ENCODE data around the gene GAP43. TPM values are rescaled to one million over a fixed set of nuclear protein-coding genes. Genes with fewer than 3 reads are reported as not detected.

Gene GAP43
- total and polyA plus RNA-seq, 7 experiments from 2014 or later, result not detected

- H3K4me1 Mint-ChIP-seq, result peaks cover 0 to 6% (median 2%) of the 10 kb centered on the region in 7 donors
- intact Hi-C loops (cut with micrococcal nuclease), result no loop called here
- H3K27ac ChIP-seq (ENCODE audit: low read depth, low read length), result no peak overlapping the region
- H3K4me3 Mint-ChIP-seq, result no peak overlapping the region
- no peak overlapping the region for H3K4me3 ChIP-seq (ENCODE audit: low read length)
- no peaks in the 10 kb centered on the region for H3K36me3 Mint-ChIP-seq
- no peaks in the 10 kb centered on the region for H3K36me3 ChIP-seq (ENCODE audit: control insufficient read depth in 2 of 3, insufficient read depth in 3 of 3, low read length in 3 of 3)
- CTCF ChIA-PET, result no interaction called here
- peaks cover 0 to 23% (median 0%) of the 10 kb centered on the region in 5 donors for H3K27me3 Mint-ChIP-seq
- no peaks in the 10 kb centered on the region for H3K4me1 ChIP-seq (ENCODE audit: control insufficient read depth in 2 of 2, insufficient read depth in 2 of 2, low read length in 2 of 2)
- no peaks in the 10 kb centered on the region for H3K9me3 ChIP-seq (ENCODE audit: control insufficient read depth in 2 of 3, low read length in 3 of 3)
- POLR2A ChIA-PET, result no interaction called here
- H3K9me3 Mint-ChIP-seq, result no peaks in the 10 kb centered on the region
- no peak overlapping the region for H3K27ac Mint-ChIP-seq
- DNase-seq, result no peak
- H3K27me3 ChIP-seq (ENCODE audit: control insufficient read depth in 2 of 2, insufficient read depth in 2 of 2, low read length in 2 of 2), result no peaks in the 10 kb centered on the region
- ATAC-seq, result no peak
Observed at GRCh38 chr3:115667738-115668065, 44.4 kb downstream of the GAP43 start.

DNA sequence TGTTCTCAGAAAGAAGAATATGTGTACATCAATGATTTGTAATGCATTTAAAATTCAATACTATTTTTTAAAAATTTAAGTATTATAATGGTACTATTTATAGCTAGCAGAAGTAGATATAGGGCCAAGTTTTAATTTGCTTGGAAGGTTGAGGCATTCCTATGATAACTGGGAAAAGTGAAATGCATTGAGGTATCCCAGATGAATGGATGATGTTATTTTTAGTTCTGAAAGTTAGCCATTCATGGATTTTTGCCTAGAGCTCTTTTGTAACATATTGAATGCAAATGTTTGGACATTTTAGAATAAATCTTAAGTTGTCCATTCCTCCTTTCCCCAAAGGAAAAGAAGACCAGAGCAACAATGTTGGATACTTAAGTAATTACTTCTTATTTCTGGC, 47.6 kb downstream of the GAP43 start:
- no peak for ATAC-seq
- Mint-ChIP-seq H3K27me3 (peaks cover 3 to 33% (median 17%) of the 10 kb centered on the region in 5 donors), H3K27ac (no peak overlapping the region), H3K4me1 (peaks cover 0 to 6% (median 0%) of the 10 kb centered on the region in 7 donors), H3K4me3 (no peak overlapping the region), H3K9me3 (no peaks in the 10 kb centered on the region), H3K36me3 (no peaks in the 10 kb centered on the region)
- Histone ChIP-seq H3K27me3 (ENCODE audit: control insufficient read depth in 2 of 2, insufficient read depth in 2 of 2, low read length in 2 of 2) (no peaks in the 10 kb centered on the region), H3K27ac (ENCODE audit: low read depth, low read length) (no peak overlapping the region), H3K36me3 (ENCODE audit: control insufficient read depth in 2 of 3, insufficient read depth in 3 of 3, low read length in 3 of 3) (no peaks in the 10 kb centered on the region), H3K4me3 (ENCODE audit: low read length) (no peak overlapping the region), H3K9me3 (ENCODE audit: control insufficient read depth in 2 of 3, low read length in 3 of 3) (no peaks in the 10 kb centered on the region), H3K4me1 (ENCODE audit: control insufficient read depth in 2 of 2, insufficient read depth in 2 of 2, low read length in 2 of 2) (no peaks in the 10 kb centered on the region)
- POLR2A ChIA-PET, result no interaction called here
- DNase-seq, result no peak
- intact Hi-C loops (cut with micrococcal nuclease), result no loop called here
- CTCF ChIA-PET, result interaction anchor here (0.6 kb wide), 1 partner anchor 11 kb away, joined by 3 read pairs; no protein-coding TSS in a partner anchor

DNA sequence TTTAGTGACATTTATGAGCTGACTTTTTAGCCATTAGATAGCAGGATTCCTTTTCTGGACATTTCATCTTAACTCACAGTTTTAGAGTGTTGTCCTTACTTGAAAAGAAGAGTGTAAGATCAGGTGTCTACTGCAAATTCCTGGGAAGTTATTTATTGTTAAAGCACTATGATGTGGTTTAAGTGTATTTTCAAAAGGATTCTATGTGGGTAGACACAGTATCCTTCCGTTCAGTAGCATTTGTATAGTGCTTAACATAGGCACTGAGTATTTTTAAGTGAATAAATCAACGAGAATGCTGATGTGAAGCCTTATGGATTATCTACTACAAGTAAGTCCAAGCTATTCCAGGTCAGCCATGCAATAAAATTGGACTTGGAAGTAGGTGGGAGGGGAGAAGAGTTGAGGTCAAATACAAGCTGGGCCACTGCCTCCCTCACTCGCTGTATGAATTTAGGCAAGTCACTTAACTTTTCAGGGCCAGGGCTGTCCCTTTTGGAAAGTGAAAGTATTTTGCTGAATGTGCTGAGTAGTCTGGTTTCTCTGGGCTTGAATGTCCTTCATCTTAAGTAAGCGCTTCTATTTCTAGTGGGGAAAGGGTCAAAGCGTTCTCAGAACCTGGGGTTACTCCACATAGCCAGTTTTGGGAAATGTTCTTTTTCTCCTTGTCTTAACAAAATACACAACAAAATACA, 48.6 kb downstream of the GAP43 start:
- ChIA-PET CTCF (no interaction called here), POLR2A (no interaction called here)
- Mint-ChIP-seq H3K9me3 (no peaks in the 10 kb centered on the region), H3K27ac (no peak overlapping the region), H3K27me3 (peaks cover 10 to 34% (median 22%) of the 10 kb centered on the region in 5 donors), H3K4me1 (peaks cover 0 to 6% (median 0%) of the 10 kb centered on the region in 7 donors), H3K4me3 (no peak overlapping the region), H3K36me3 (no peaks in the 10 kb centered on the region)
- no peaks in the 10 kb centered on the region for H3K9me3 ChIP-seq (ENCODE audit: control insufficient read depth in 2 of 3, low read length in 3 of 3)
- H3K4me1 ChIP-seq (ENCODE audit: control insufficient read depth in 2 of 2, insufficient read depth in 2 of 2, low read length in 2 of 2), result no peaks in the 10 kb centered on the region
- no peak for ATAC-seq
- no peak overlapping the region for H3K27ac ChIP-seq (ENCODE audit: low read depth, low read length)
- DNase-seq, result no peak
- intact Hi-C loops (cut with micrococcal nuclease), result no loop called here
- no peak overlapping the region for H3K4me3 ChIP-seq (ENCODE audit: low read length)
- no peaks in the 10 kb centered on the region for H3K27me3 ChIP-seq (ENCODE audit: control insufficient read depth in 2 of 2, insufficient read depth in 2 of 2, low read length in 2 of 2)
- H3K36me3 ChIP-seq (ENCODE audit: control insufficient read depth in 2 of 3, insufficient read depth in 3 of 3, low read length in 3 of 3), result no peaks in the 10 kb centered on the region

DNA sequence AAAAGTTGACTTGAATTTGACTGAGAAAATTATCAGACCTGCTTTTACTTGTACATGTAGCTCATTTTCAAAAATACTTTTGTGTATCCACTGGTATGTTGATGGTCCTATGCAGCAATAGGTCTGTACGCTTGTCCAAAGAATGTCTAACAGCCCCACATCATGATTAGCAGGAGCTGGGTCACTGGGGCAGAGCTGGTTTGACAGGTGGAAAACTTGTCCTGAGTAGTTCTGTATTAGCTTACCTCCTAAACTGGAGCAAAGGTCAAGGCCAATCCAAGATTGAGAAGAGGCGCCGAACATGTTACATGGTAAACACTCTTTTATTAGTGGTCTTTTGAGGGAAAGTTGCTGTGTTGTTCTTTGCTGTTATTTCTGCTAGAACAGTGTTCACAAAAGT, 50.6 kb downstream of the GAP43 start:
- no peaks in the 10 kb centered on the region for H3K36me3 Mint-ChIP-seq
- no peak overlapping the region for H3K27ac Mint-ChIP-seq
- H3K36me3 ChIP-seq (ENCODE audit: control insufficient read depth in 2 of 3, insufficient read depth in 3 of 3, low read length in 3 of 3), result no peaks in the 10 kb centered on the region
- peaks cover 22 to 49% (median 38%) of the 10 kb centered on the region in 5 donors for H3K27me3 Mint-ChIP-seq
- CTCF ChIA-PET, result no interaction called here
- intact Hi-C loops (cut with micrococcal nuclease), result no loop called here
- H3K4me1 ChIP-seq (ENCODE audit: control insufficient read depth in 2 of 2, insufficient read depth in 2 of 2, low read length in 2 of 2), result no peaks in the 10 kb centered on the region
- H3K9me3 Mint-ChIP-seq, result no peaks in the 10 kb centered on the region
- peaks cover 0 to 6% (median 0%) of the 10 kb centered on the region in 7 donors for H3K4me1 Mint-ChIP-seq
- no peaks in the 10 kb centered on the region for H3K27me3 ChIP-seq (ENCODE audit: control insufficient read depth in 2 of 2, insufficient read depth in 2 of 2, low read length in 2 of 2)
- H3K4me3 ChIP-seq (ENCODE audit: low read length), result no peak overlapping the region
- H3K4me3 Mint-ChIP-seq, result no peak overlapping the region
- H3K27ac ChIP-seq (ENCODE audit: low read depth, low read length), result no peak overlapping the region
- ATAC-seq (no peak), DNase-seq (no peak)
- POLR2A ChIA-PET, result no interaction called here
- H3K9me3 ChIP-seq (ENCODE audit: control insufficient read depth in 2 of 3, low read length in 3 of 3), result no peaks in the 10 kb centered on the region

GRCh38 chr3:115676336-115676735, 53.0 kb downstream of the GAP43 start:
- Histone ChIP-seq H3K4me1 (ENCODE audit: control insufficient read depth in 2 of 2, insufficient read depth in 2 of 2, low read length in 2 of 2) (no peaks in the 10 kb centered on the region), H3K36me3 (ENCODE audit: control insufficient read depth in 2 of 3, insufficient read depth in 3 of 3, low read length in 3 of 3) (no peaks in the 10 kb centered on the region), H3K4me3 (ENCODE audit: low read length) (no peak overlapping the region), H3K27me3 (ENCODE audit: control insufficient read depth in 2 of 2, insufficient read depth in 2 of 2, low read length in 2 of 2) (no peaks in the 10 kb centered on the region), H3K9me3 (ENCODE audit: control insufficient read depth in 2 of 3, low read length in 3 of 3) (no peaks in the 10 kb centered on the region), H3K27ac (ENCODE audit: low read depth, low read length) (no peak overlapping the region)
- Mint-ChIP-seq H3K4me1 (peaks cover 0 to 6% (median 0%) of the 10 kb centered on the region in 7 donors), H3K36me3 (no peaks in the 10 kb centered on the region), H3K27me3 (peaks cover 42 to 61% (median 59%) of the 10 kb centered on the region in 5 donors), H3K9me3 (no peaks in the 10 kb centered on the region), H3K27ac (no peak overlapping the region), H3K4me3 (no peak overlapping the region)
- POLR2A ChIA-PET, result no interaction called here
- CTCF ChIA-PET, result no interaction called here
- ATAC-seq (no peak), DNase-seq (no peak)
- intact Hi-C loops (cut with micrococcal nuclease), result no loop called here

DNA sequence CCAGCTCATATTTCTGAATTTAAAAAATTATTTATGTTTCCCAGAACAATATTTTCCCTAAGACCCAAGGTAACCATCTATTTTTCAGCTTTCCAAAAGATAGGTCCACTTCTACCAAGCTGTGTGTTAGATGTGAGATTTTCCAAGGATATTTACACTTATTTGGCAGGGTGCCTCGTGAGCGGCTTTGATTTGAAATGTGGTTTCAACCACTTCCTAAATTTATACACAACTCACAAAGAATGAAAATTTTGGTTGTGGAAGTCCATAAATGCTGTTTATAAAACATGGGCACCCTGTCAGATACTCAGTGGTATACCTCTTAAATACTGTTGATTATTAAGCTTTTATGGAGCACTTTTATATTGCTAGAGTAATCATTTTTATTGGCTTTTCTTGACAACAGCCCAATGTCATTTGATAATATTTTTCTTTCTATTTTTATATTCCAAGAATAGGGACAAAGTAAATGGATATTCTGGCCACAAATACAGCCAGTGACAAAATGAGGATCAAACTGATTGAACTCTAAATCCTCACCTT, 57.6 kb downstream of the GAP43 start:
- H3K27ac Mint-ChIP-seq, result no peak overlapping the region
- no peaks in the 10 kb centered on the region for H3K4me1 ChIP-seq (ENCODE audit: control insufficient read depth in 2 of 2, insufficient read depth in 2 of 2, low read length in 2 of 2)
- ChIA-PET CTCF (no interaction called here), POLR2A (no interaction called here)
- H3K9me3 Mint-ChIP-seq, result no peaks in the 10 kb centered on the region
- intact Hi-C loops (cut with micrococcal nuclease), result no loop called here
- H3K27me3 ChIP-seq (ENCODE audit: control insufficient read depth in 2 of 2, insufficient read depth in 2 of 2, low read length in 2 of 2), result peaks cover 0 to 5% of the 10 kb centered on the region in 2 donors
- H3K27ac ChIP-seq (ENCODE audit: low read depth, low read length), result no peak overlapping the region
- no peaks in the 10 kb centered on the region for H3K4me1 Mint-ChIP-seq
- peaks cover 40 to 59% (median 43%) of the 10 kb centered on the region in 5 donors for H3K27me3 Mint-ChIP-seq
- DNase-seq (no peak), ATAC-seq (no peak)
- H3K9me3 ChIP-seq (ENCODE audit: control insufficient read depth in 2 of 3, low read length in 3 of 3), result no peaks in the 10 kb centered on the region
- no peak overlapping the region for H3K4me3 Mint-ChIP-seq
- no peaks in the 10 kb centered on the region for H3K36me3 Mint-ChIP-seq
- no peaks in the 10 kb centered on the region for H3K36me3 ChIP-seq (ENCODE audit: control insufficient read depth in 2 of 3, insufficient read depth in 3 of 3, low read length in 3 of 3)
- no peak overlapping the region for H3K4me3 ChIP-seq (ENCODE audit: low read length)

GRCh38 chr3:115681736-115682135, 58.4 kb downstream of the GAP43 start:
- POLR2A ChIA-PET, result no interaction called here
- no peak overlapping the region for H3K27ac ChIP-seq (ENCODE audit: low read depth, low read length)
- no peak overlapping the region for H3K4me3 Mint-ChIP-seq
- peaks cover 34 to 52% (median 40%) of the 10 kb centered on the region in 5 donors for H3K27me3 Mint-ChIP-seq
- H3K27me3 ChIP-seq (ENCODE audit: control insufficient read depth in 2 of 2, insufficient read depth in 2 of 2, low read length in 2 of 2), result peaks cover 0 to 5% of the 10 kb centered on the region in 2 donors
- no peak overlapping the region for H3K4me3 ChIP-seq (ENCODE audit: low read length)
- H3K4me1 ChIP-seq (ENCODE audit: control insufficient read depth in 2 of 2, insufficient read depth in 2 of 2, low read length in 2 of 2), result no peaks in the 10 kb centered on the region
- H3K36me3 ChIP-seq (ENCODE audit: control insufficient read depth in 2 of 3, insufficient read depth in 3 of 3, low read length in 3 of 3), result no peaks in the 10 kb centered on the region
- DNase-seq (no peak), ATAC-seq (no peak)
- intact Hi-C loops (cut with micrococcal nuclease), result no loop called here
- no peaks in the 10 kb centered on the region for H3K9me3 Mint-ChIP-seq
- no peaks in the 10 kb centered on the region for H3K36me3 Mint-ChIP-seq
- no peaks in the 10 kb centered on the region for H3K4me1 Mint-ChIP-seq
- H3K27ac Mint-ChIP-seq, result no peak overlapping the region
- CTCF ChIA-PET, result no interaction called here
- no peaks in the 10 kb centered on the region for H3K9me3 ChIP-seq (ENCODE audit: control insufficient read depth in 2 of 3, low read length in 3 of 3)

Measured in naive thymus-derived CD4-positive, alpha-beta T cell (primary cell).